GM23338 (cell line): ENCODE results near the gene KRIT1. TPM values are rescaled to one million over a fixed set of nuclear protein-coding genes. Genes with fewer than 3 reads are reported as not detected.

Source experiments
- ATAC-seq: fragments of 200-7000 bp; cut with Tn5 transposase; 3 replicates; pipeline ENCODE4 v1.9.1; 2020
- DNase-seq: peaks from one replicate; pipeline ENCODE4 v3.0.0-alpha.2; 2015; ENCODE audit warnings: low spot score
- H2AFZ ChIP-seq: fragments of 200-600 bp; sonication (generic); 2 replicates; pipeline ENCODE4 v1.8.0; 2016; ENCODE audit warnings: antibody characterized with exemption, mild to moderate bottlenecking, moderate library complexity
- H3F3A ChIP-seq: fragments of 200-600 bp; sonication (generic); replicated peaks from 2 replicates; pipeline ENCODE4 v1.8.0; 2017; ENCODE audit warnings: antibody characterized with exemption, mixed run types, low read depth
- H3K27ac ChIP-seq: fragments of 200-600 bp; sonication (generic); 2 replicates; pipeline ENCODE4 v1.6.1; 2016; ENCODE audit warnings: low read depth
- H3K27me3 ChIP-seq: fragments of 200-600 bp; sonication (generic); 2 replicates; pipeline ENCODE4 v1.8.0; 2016; ENCODE audit warnings: mild to moderate bottlenecking, mixed run types, moderate library complexity; ENCODE audit not compliant: insufficient read depth
- H3K36me3 ChIP-seq: fragments of 200-600 bp; sonication (generic); 2 replicates; pipeline ENCODE4 v1.8.0; 2016; ENCODE audit warnings: mild to moderate bottlenecking; ENCODE audit not compliant: insufficient read depth
- H3K4me1 ChIP-seq: fragments of 200-600 bp; sonication (generic); 2 replicates; pipeline ENCODE4 v1.8.0; 2016; ENCODE audit warnings: mild to moderate bottlenecking, moderate library complexity; ENCODE audit not compliant: insufficient read depth
- H3K4me2 ChIP-seq: fragments of 200-600 bp; sonication (generic); 2 replicates; pipeline ENCODE4 v1.7.1; 2017; ENCODE audit warnings: mixed run types
- H3K4me3 ChIP-seq: fragments of 200-600 bp; sonication (generic); 2 replicates; pipeline ENCODE4 v1.6.1; 2016; ENCODE audit warnings: mixed run types
- H3K79me2 ChIP-seq: fragments of 200-600 bp; sonication (generic); replicated peaks from 2 replicates; pipeline ENCODE4 v1.8.0; 2017; ENCODE audit warnings: mild to moderate bottlenecking; ENCODE audit not compliant: insufficient read depth
- H3K9me2 ChIP-seq: fragments of 200-600 bp; sonication (generic); 2 replicates; pipeline ENCODE4 v1.8.0; 2017; ENCODE audit not compliant: insufficient read depth
- H4K20me1 ChIP-seq: fragments of 200-600 bp; sonication (generic); replicated peaks from 2 replicates; pipeline ENCODE4 v1.8.0; 2017; ENCODE audit warnings: mild to moderate bottlenecking; ENCODE audit not compliant: insufficient read depth
- H3K27ac Mint-ChIP-seq: 2 replicates; pipeline ENCODE4 v1.8.0; 2020; ENCODE audit warnings: inconsistent platforms, mild to moderate bottlenecking, moderate library complexity, mixed read lengths
- H3K27me3 Mint-ChIP-seq: 3 replicates; pipeline ENCODE4 v1.8.0; 2022; ENCODE audit warnings: low read depth, mild to moderate bottlenecking, moderate library complexity, mixed read lengths, inconsistent platforms; ENCODE audit not compliant: insufficient read depth, poor library complexity
- H3K36me3 Mint-ChIP-seq: 3 replicates; pipeline ENCODE4 v1.8.0; 2021; ENCODE audit warnings: low read depth, mild to moderate bottlenecking, inconsistent platforms, moderate library complexity, mixed read lengths
- H3K4me1 Mint-ChIP-seq: 3 replicates; pipeline ENCODE4 v1.8.0; 2020; ENCODE audit warnings: mild to moderate bottlenecking, inconsistent platforms, mixed read lengths
- H3K4me3 Mint-ChIP-seq: 3 replicates; pipeline ENCODE4 v1.8.0; 2021; ENCODE audit warnings: moderate library complexity, mild to moderate bottlenecking, inconsistent platforms, mixed read lengths
- H3K9me3 Mint-ChIP-seq: 3 replicates; pipeline ENCODE4 v1.8.0; 2020; ENCODE audit warnings: moderate library complexity, mild to moderate bottlenecking, inconsistent platforms, mixed read lengths
- EZH2 ChIP-seq: fragments of 200-600 bp; sonication (generic); IDR thresholded peaks from one replicate; pipeline ENCODE4 v1.8.0; 2017; ENCODE audit warnings: antibody characterized with exemption, mild to moderate bottlenecking, low read depth; ENCODE audit not compliant: unreplicated experiment
- EZH2phosphoT487 ChIP-seq: fragments of 200-600 bp; sonication (generic); IDR thresholded peaks from one replicate; pipeline ENCODE4 v1.8.1; 2018; ENCODE audit warnings: antibody characterized with exemption; ENCODE audit not compliant: unreplicated experiment
- JUNB ChIP-seq: IDR thresholded peaks from one replicate; pipeline ENCODE4 v1.6.1; 2016; ENCODE audit warnings: antibody characterized with exemption; ENCODE audit not compliant: unreplicated experiment
- NANOG ChIP-seq: IDR thresholded peaks from 2 replicates; pipeline ENCODE4 v1.6.1; 2016; ENCODE audit warnings: antibody characterized with exemption, borderline replicate concordance
- STAT1 ChIP-seq: IDR thresholded peaks from one replicate; pipeline ENCODE4 v1.6.1; 2016; ENCODE audit warnings: antibody characterized with exemption; ENCODE audit not compliant: unreplicated experiment
- ZNF114 ChIP-seq: fragments of 250-450 bp; sonication (Bioruptor Pico); IDR thresholded peaks from 2 replicates; pipeline ENCODE4 v1.5.0; 2020; ENCODE audit warnings: mild to moderate bottlenecking, moderate library complexity
- polyA plus RNA-seq: library from polyadenylated mRNA; unstranded; fragments of >200 nt; fragmentation: Nextera tagmentation; extraction: Ambion mirVana; gene quantifications from 2 replicates; pipeline ENCODE4 v1.2.1, GENCODE V29; 2016
- total RNA-seq: library from RNA; depleted of rRNA; stranded (reverse); fragments of >200 nt; shearing (Covaris generic); gene quantifications from 2 replicates; pipeline ENCODE4 v1.2.3, GENCODE V29; 2014
- TF ChIP-seq, protein P1 (sequence below): IDR thresholded peaks from 2 replicates; pipeline ENCODE4 v1.6.1; 2016; ENCODE audit warnings: antibody characterized with exemption
- TF ChIP-seq, protein P2 (sequence below): fragments of 250-450 bp; sonication (Bioruptor Pico); IDR thresholded peaks from 2 replicates; pipeline ENCODE4 v1.5.0; 2020; ENCODE audit warnings: mild to moderate bottlenecking, moderate library complexity

Gene KRIT1
- total and polyA plus RNA-seq, 2 experiments from 2014 or later = 51.2 to 54.3 TPM

DNA sequence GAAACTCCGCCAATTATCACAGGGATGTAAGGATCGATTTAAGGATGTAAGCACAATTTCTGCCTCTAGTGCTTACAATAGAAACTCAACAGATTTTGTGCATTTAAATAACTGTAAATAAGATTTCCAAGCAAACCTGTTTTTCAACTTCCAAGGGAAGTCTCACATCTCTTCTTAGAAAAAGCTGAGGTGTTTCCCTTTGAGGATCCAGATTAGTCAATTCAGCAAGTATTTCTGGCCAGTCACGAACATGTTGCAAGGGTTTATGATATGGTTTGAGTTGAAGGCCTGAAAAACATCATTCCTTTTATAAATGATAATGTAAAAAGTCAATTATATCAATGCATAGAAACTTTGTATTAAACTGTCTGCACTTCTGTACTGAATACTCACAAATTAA is 23.9 kb downstream of the KRIT1 start:
- no peak overlapping the region for H3K4me3 Mint-ChIP-seq
- H3K36me3 Mint-ChIP-seq = peaks cover 43% of the 10 kb centered on the region
- Histone ChIP-seq H3K9me2 (no peaks in the 10 kb centered on the region), H2AFZ (no peak overlapping the region), H3K36me3 (peaks cover 45% of the 10 kb centered on the region), H3K4me1 (no peaks in the 10 kb centered on the region), H3K4me3 (no peak overlapping the region), H3K27ac (no peak overlapping the region), H3F3A (no peaks in the 10 kb centered on the region), H4K20me1 (no peaks in the 10 kb centered on the region), H3K79me2 (no peaks in the 10 kb centered on the region), H3K27me3 (no peaks in the 10 kb centered on the region), H3K4me2 (no peak overlapping the region)
- DNase-seq = no peak
- no peak for ATAC-seq
- no peaks in the 10 kb centered on the region for H3K4me1 Mint-ChIP-seq
- no peaks in the 10 kb centered on the region for H3K9me3 Mint-ChIP-seq
- no peak for TF ChIP-seq NANOG
- H3K27ac Mint-ChIP-seq = no peak overlapping the region
- peaks cover 2% of the 10 kb centered on the region for H3K27me3 Mint-ChIP-seq

DNA sequence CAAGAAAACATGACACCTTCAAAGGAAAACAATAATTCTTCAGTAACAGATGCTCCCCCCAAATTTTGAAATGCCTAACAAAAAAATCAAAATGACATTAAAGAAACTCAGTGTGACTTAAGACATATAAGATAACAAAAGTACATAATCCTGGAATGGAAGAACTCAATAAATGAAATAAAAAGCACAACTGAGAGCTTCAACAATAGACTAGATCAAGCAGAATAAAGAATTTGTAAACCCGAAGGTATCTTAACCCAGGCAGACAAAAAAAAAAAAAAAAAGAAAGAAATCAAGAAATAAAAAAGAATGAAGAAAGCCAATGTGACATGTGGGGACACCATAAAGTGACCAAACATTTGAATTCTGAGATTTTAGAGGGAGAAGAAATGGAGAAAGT is 39.0 kb downstream of the KRIT1 start:
- Mint-ChIP-seq H3K4me1 (no peaks in the 10 kb centered on the region), H3K4me3 (no peak overlapping the region), H3K27ac (no peak overlapping the region), H3K36me3 (peaks cover 16% of the 10 kb centered on the region; the same call in 2 of the 3 replicates), H3K9me3 (no peaks in the 10 kb centered on the region), H3K27me3 (peaks cover 3% of the 10 kb centered on the region)
- H3K4me3 ChIP-seq = no peak overlapping the region
- no peaks in the 10 kb centered on the region for H3F3A ChIP-seq
- peaks cover 7% of the 10 kb centered on the region; the same call in 1 of the 2 replicates for H3K36me3 ChIP-seq
- no peaks in the 10 kb centered on the region for H3K9me2 ChIP-seq
- no peaks in the 10 kb centered on the region for H3K27me3 ChIP-seq
- no peak overlapping the region for H3K27ac ChIP-seq
- ATAC-seq = no peak
- TF ChIP-seq EZH2phosphoT487 (no peak), STAT1 (no peak), EZH2 (no peak)
- TF ChIP-seq, protein P1, sequence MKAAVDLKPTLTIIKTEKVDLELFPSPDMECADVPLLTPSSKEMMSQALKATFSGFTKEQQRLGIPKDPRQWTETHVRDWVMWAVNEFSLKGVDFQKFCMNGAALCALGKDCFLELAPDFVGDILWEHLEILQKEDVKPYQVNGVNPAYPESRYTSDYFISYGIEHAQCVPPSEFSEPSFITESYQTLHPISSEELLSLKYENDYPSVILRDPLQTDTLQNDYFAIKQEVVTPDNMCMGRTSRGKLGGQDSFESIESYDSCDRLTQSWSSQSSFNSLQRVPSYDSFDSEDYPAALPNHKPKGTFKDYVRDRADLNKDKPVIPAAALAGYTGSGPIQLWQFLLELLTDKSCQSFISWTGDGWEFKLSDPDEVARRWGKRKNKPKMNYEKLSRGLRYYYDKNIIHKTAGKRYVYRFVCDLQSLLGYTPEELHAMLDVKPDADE = no peak
- no peaks in the 10 kb centered on the region for H3K4me1 ChIP-seq
- H3K79me2 ChIP-seq = 0 out of 2 replicates have a peak, but pooled peaks cover 5% of the 10 kb centered on the region
- DNase-seq = no peak
- H3K4me2 ChIP-seq = no peak overlapping the region
- H4K20me1 ChIP-seq = peaks cover 7% of the 10 kb centered on the region
- H2AFZ ChIP-seq = no peak overlapping the region

DNA sequence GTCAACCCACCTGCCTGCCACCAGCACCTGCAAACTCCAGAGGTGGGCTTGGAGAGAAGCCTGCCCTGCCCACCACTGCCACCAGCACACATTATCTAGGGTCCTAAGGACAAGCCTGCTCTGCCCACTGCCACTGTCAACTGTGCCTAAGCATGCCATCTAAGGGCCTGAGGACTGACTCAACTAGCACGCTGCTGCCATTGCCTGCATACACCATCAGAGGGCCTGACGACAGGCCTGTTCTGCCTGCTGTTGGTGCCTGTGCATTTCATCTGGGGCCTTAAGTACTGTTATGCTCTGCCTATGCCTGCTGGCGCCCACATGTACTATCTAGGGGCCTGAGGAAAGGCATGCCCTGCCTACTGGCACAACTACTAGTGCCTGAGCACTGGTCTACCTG is 39.7 kb downstream of the KRIT1 start:
- Histone ChIP-seq H3K4me3 (no peak overlapping the region), H3K9me2 (no peaks in the 10 kb centered on the region), H2AFZ (no peak overlapping the region), H3K79me2 (0 out of 2 replicates have a peak, but pooled peaks cover 5% of the 10 kb centered on the region), H3K36me3 (peaks cover 7% of the 10 kb centered on the region; the same call in 1 of the 2 replicates), H3K27ac (no peak overlapping the region), H3F3A (no peaks in the 10 kb centered on the region), H3K27me3 (no peaks in the 10 kb centered on the region), H4K20me1 (peaks cover 9% of the 10 kb centered on the region), H3K4me1 (no peaks in the 10 kb centered on the region), H3K4me2 (no peak overlapping the region)
- no peaks in the 10 kb centered on the region for H3K4me1 Mint-ChIP-seq
- ATAC-seq (peak; percentile 88), DNase-seq (peak; percentile 38)
- H3K9me3 Mint-ChIP-seq = no peaks in the 10 kb centered on the region
- peaks cover 12% of the 10 kb centered on the region; the same call in 2 of the 3 replicates for H3K36me3 Mint-ChIP-seq
- H3K27me3 Mint-ChIP-seq = peaks cover 3% of the 10 kb centered on the region
- H3K4me3 Mint-ChIP-seq = no peak overlapping the region
- no peak overlapping the region for H3K27ac Mint-ChIP-seq
- TF ChIP-seq, protein P2, sequence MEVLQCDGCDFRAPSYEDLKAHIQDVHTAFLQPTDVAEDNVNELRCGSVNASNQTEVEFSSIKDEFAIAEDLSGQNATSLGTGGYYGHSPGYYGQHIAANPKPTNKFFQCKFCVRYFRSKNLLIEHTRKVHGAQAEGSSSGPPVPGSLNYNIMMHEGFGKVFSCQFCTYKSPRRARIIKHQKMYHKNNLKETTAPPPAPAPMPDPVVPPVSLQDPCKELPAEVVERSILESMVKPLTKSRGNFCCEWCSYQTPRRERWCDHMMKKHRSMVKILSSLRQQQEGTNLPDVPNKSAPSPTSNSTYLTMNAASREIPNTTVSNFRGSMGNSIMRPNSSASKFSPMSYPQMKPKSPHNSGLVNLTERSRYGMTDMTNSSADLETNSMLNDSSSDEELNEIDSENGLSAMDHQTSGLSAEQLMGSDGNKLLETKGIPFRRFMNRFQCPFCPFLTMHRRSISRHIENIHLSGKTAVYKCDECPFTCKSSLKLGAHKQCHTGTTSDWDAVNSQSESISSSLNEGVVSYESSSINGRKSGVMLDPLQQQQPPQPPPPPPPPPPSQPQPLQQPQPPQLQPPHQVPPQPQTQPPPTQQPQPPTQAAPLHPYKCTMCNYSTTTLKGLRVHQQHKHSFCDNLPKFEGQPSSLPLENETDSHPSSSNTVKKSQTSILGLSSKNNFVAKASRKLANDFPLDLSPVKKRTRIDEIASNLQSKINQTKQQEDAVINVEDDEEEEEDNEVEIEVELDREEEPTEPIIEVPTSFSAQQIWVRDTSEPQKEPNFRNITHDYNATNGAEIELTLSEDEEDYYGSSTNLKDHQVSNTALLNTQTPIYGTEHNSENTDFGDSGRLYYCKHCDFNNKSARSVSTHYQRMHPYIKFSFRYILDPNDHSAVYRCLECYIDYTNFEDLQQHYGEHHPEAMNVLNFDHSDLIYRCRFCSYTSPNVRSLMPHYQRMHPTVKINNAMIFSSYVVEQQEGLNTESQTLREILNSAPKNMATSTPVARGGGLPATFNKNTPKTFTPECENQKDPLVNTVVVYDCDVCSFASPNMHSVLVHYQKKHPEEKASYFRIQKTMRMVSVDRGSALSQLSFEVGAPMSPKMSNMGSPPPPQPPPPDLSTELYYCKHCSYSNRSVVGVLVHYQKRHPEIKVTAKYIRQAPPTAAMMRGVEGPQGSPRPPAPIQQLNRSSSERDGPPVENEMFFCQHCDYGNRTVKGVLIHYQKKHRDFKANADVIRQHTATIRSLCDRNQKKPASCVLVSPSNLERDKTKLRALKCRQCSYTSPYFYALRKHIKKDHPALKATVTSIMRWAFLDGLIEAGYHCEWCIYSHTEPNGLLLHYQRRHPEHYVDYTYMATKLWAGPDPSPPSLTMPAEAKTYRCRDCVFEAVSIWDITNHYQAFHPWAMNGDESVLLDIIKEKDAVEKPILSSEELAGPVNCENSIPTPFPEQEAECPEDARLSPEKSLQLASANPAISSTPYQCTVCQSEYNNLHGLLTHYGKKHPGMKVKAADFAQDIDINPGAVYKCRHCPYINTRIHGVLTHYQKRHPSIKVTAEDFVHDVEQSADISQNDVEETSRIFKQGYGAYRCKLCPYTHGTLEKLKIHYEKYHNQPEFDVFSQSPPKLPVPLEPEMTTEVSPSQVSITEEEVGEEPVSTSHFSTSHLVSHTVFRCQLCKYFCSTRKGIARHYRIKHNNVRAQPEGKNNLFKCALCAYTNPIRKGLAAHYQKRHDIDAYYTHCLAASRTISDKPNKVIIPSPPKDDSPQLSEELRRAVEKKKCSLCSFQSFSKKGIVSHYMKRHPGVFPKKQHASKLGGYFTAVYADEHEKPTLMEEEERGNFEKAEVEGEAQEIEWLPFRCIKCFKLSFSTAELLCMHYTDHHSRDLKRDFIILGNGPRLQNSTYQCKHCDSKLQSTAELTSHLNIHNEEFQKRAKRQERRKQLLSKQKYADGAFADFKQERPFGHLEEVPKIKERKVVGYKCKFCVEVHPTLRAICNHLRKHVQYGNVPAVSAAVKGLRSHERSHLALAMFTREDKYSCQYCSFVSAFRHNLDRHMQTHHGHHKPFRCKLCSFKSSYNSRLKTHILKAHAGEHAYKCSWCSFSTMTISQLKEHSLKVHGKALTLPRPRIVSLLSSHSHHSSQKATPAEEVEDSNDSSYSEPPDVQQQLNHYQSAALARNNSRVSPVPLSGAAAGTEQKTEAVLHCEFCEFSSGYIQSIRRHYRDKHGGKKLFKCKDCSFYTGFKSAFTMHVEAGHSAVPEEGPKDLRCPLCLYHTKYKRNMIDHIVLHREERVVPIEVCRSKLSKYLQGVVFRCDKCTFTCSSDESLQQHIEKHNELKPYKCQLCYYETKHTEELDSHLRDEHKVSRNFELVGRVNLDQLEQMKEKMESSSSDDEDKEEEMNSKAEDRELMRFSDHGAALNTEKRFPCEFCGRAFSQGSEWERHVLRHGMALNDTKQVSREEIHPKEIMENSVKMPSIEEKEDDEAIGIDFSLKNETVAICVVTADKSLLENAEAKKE (CRISPR knock-in tag) = no peak
- TF ChIP-seq ZNF114 (CRISPR knock-in tag) (no peak), JUNB (no peak)
- TF ChIP-seq, protein P1 = no peak
